Neural cell (in vitro differentiated cells): ENCODE data around the gene PRKCE.

Experiments
- CTCF ChIP-seq: fragments of 450-650 bp; IDR thresholded peaks from 2 replicates; pipeline ENCODE4 v1.5.1; 2014; ENCODE audit warnings: antibody characterized with exemption, mild to moderate bottlenecking, moderate library complexity; ENCODE audit not compliant: poor library complexity, severe bottlenecking
- EP300 ChIP-seq: fragments of 450-650 bp; conservative IDR thresholded peaks from 2 replicates; pipeline ENCODE4 v1.6.1; 2014; ENCODE audit warnings: antibody characterized with exemption, mild to moderate bottlenecking, moderate library complexity; ENCODE audit not compliant: poor library complexity, severe bottlenecking
- EZH2 ChIP-seq: fragments of 200-600, 300-800 bp; shearing (Covaris generic), sonication (generic); IDR thresholded peaks from 2 replicates; pipeline ENCODE4 v1.6.1; 2014; ENCODE audit warnings: antibody characterized with exemption, low read length, borderline replicate concordance, mild to moderate bottlenecking; ENCODE audit not compliant: insufficient read depth, poor library complexity, severe bottlenecking
- MXI1 ChIP-seq: fragments of 450-650 bp; conservative IDR thresholded peaks from 2 replicates; pipeline ENCODE4 v1.6.1; 2014; ENCODE audit warnings: antibody characterized with exemption, mild to moderate bottlenecking; ENCODE audit not compliant: poor library complexity, severe bottlenecking
- POLR2AphosphoS5 ChIP-seq: IDR thresholded peaks from 2 replicates; pipeline ENCODE4 v1.6.1; 2012
- RAD21 ChIP-seq: fragments of 450-650 bp; conservative IDR thresholded peaks from 2 replicates; pipeline ENCODE4 v1.6.1; 2014; ENCODE audit warnings: antibody characterized with exemption, mild to moderate bottlenecking, moderate library complexity
- REST ChIP-seq: IDR thresholded peaks from 2 replicates; pipeline ENCODE4 v1.6.1; 2012; ENCODE audit warnings: borderline replicate concordance
- SMC3 ChIP-seq: fragments of 450-650 bp; conservative IDR thresholded peaks from 2 replicates; pipeline ENCODE4 v1.6.1; 2014; ENCODE audit warnings: antibody characterized with exemption, mild to moderate bottlenecking, moderate library complexity; ENCODE audit not compliant: poor library complexity
- TAF1 ChIP-seq: IDR thresholded peaks from 2 replicates; pipeline ENCODE4 v1.6.1; 2012; ENCODE audit warnings: low read depth

- TF ChIP-seq CTCF (no peak), EZH2 (no peak), MXI1 (no peak), POLR2AphosphoS5 (no peak), EP300 (no peak), SMC3 (no peak), REST (no peak), TAF1 (no peak), RAD21 (no peak)
Observed at GRCh38 chr2:45909171-45909565, 257.7 kb downstream of the PRKCE start.
